PC-9 (cell line): ENCODE results near the gene UBE2R2. TPM values are rescaled to one million over a fixed set of nuclear protein-coding genes. Genes with fewer than 3 reads are reported as not detected.
"Not testable (repeated sequence)": the region's sequence is repeated elsewhere in the genome, so short reads cannot be mapped to it uniquely, and the experiment has no call there.

Source experiments
- BruUV-seq: library from RNA; stranded (reverse); fragments of 400-500 nt; replicated peaks from 2 replicates; lab custom pipeline; 2021; lab: Mats Ljungman, UMichigan
- CTCF ChIA-PET: fragments of 300-600 bp; sonication (Branson Sonifier 250); formaldehyde crosslinking; loops from one replicate; lab custom pipeline; 2022; ENCODE audit warnings: antibody characterized with exemption; lab: Charles Lee
- POLR2A ChIA-PET: fragments of 300-600 bp; sonication (Branson Sonifier 250); formaldehyde crosslinking; loops from one replicate; lab custom pipeline; 2022; ENCODE audit warnings: antibody characterized with exemption; ENCODE audit not compliant: unreplicated experiment; lab: Charles Lee
- DNase-seq, 2 experiments: peaks; one replicate each; pipeline versions ENCODE4 v3.0.0 to v3.0.0-alpha.2; 2015 to 2022; ENCODE audit warnings: mixed read lengths in 1 of 2
- H2AFZ ChIP-seq: fragments of 200-600 bp; sonication (generic); 2 replicates; pipeline ENCODE4 v1.8.1; 2017; ENCODE audit warnings: antibody characterized with exemption
- H3F3A ChIP-seq: fragments of 200-600 bp; sonication (generic); 2 replicates; pipeline ENCODE4 v1.8.1; 2017; ENCODE audit warnings: antibody characterized with exemption, mild to moderate bottlenecking, low read depth; ENCODE audit not compliant: insufficient read depth
- H3K27ac ChIP-seq: fragments of 200-600 bp; sonication (generic); 2 replicates; pipeline ENCODE4 v1.6.1; 2016; ENCODE audit warnings: mixed run types
- H3K27me3 ChIP-seq: fragments of 200-600 bp; sonication (generic); 2 replicates; pipeline ENCODE4 v1.6.1; 2016; ENCODE audit warnings: low read depth, mixed run types; ENCODE audit not compliant: insufficient read depth
- H3K36me3 ChIP-seq: fragments of 200-600 bp; sonication (generic); 2 replicates; pipeline ENCODE4 v1.6.1; 2016; ENCODE audit warnings: low read depth, mixed run types
- H3K4me1 ChIP-seq: fragments of 200-600 bp; sonication (generic); replicated peaks from 2 replicates; pipeline ENCODE4 v1.6.1; 2016; ENCODE audit warnings: mixed run types; ENCODE audit not compliant: insufficient read depth
- H3K4me2 ChIP-seq: fragments of 200-600 bp; sonication (generic); 2 replicates; pipeline ENCODE4 v1.6.1; 2017; ENCODE audit warnings: mixed run types
- H3K4me3 ChIP-seq: fragments of 200-600 bp; sonication (generic); 2 replicates; pipeline ENCODE4 v1.6.1; 2016; ENCODE audit warnings: mixed run types
- H3K79me2 ChIP-seq: fragments of 200-600 bp; sonication (generic); 2 replicates; pipeline ENCODE4 v1.6.1; 2017; ENCODE audit warnings: low read depth, mixed run types
- H3K9me2 ChIP-seq: fragments of 200-600 bp; sonication (generic); 2 replicates; pipeline ENCODE4 v1.8.1; 2017; ENCODE audit warnings: mild to moderate bottlenecking; ENCODE audit not compliant: insufficient read depth
- H3K9me3 ChIP-seq: fragments of 200-600 bp; sonication (generic); 2 replicates; pipeline ENCODE4 v1.8.1; 2016; ENCODE audit warnings: low read depth; ENCODE audit not compliant: insufficient read depth
- H4K20me1 ChIP-seq: fragments of 200-600 bp; sonication (generic); 2 replicates; pipeline ENCODE4 v1.8.1; 2017; ENCODE audit not compliant: insufficient read depth
- EZH2 ChIP-seq: fragments of 200-600 bp; sonication (generic); IDR thresholded peaks from 2 replicates; pipeline ENCODE4 v1.8.0; 2017; ENCODE audit warnings: antibody characterized with exemption, low read depth
- intact Hi-C: fragments of 100-400 bp; cut with micrococcal nuclease; formaldehyde crosslinking; loops from one replicate; pipeline ENCODE4 v1.10.0; 2022; ENCODE audit not compliant: unreplicated experiment
- total RNA-seq: library from RNA; stranded (reverse); gene quantifications from 2 replicates; pipeline ENCODE4 v1.2.3, GENCODE V29; 2021
- TF ChIP-seq, protein P1 (sequence below): fragments of 200-600 bp; sonication (generic); conservative IDR thresholded peaks from 2 replicates; pipeline ENCODE4 v1.6.1; 2017; ENCODE audit warnings: mixed run types, antibody characterized with exemption, mild to moderate bottlenecking, moderate library complexity

UBE2R2 gene
- total RNA-seq, 1 experiment from 2014 or later, result 38.9 TPM

DNA sequence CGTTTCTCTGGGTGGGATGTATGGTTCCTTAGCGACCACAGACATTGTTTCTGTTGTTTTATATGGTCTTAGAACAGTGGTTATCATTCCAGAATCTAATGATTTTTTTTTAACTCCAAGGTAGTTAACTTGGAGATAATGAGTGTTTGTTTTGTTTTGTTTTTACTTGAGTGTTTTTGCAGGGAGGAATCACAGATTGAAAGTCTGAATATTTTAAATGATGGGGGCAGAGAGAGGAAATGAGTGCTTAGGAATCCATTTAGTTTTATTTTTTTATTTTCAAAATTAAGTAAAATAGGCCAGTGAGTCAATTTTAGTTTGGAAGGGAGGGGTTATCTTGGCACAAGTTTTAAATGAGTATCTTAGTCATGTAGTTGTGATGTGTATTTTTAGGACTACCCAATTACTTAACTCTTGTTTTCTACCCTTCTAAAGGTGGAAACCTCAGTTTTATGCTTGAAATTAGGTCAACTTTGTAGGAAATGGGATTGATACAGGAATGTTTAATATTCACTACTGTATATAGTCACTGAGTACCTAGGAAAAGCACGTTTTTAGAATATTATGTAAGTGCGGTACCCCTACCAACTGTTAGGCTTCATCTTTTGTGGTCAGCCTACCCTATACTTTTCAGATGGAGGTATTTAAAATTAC lies 2.0 kb downstream of the UBE2R2 start:
- peaks cover 27% of the 10 kb centered on the region for H3F3A ChIP-seq
- TF ChIP-seq EZH2, result no peak
- TF ChIP-seq, protein P1, sequence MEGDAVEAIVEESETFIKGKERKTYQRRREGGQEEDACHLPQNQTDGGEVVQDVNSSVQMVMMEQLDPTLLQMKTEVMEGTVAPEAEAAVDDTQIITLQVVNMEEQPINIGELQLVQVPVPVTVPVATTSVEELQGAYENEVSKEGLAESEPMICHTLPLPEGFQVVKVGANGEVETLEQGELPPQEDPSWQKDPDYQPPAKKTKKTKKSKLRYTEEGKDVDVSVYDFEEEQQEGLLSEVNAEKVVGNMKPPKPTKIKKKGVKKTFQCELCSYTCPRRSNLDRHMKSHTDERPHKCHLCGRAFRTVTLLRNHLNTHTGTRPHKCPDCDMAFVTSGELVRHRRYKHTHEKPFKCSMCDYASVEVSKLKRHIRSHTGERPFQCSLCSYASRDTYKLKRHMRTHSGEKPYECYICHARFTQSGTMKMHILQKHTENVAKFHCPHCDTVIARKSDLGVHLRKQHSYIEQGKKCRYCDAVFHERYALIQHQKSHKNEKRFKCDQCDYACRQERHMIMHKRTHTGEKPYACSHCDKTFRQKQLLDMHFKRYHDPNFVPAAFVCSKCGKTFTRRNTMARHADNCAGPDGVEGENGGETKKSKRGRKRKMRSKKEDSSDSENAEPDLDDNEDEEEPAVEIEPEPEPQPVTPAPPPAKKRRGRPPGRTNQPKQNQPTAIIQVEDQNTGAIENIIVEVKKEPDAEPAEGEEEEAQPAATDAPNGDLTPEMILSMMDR, result no peak
- H3K4me1 ChIP-seq, result peaks cover 37% of the 10 kb centered on the region
- intact Hi-C loops, result loop anchor here (5.0 to 10.0 kb wide), 2 partner anchors 33 to 584 kb away; no protein-coding TSS in a partner anchor
- peak overlapping the region; percentile 98 for H3K4me2 ChIP-seq
- no peak for DNase-seq
- no peaks in the 10 kb centered on the region for H3K9me2 ChIP-seq
- POLR2A ChIA-PET, result interaction anchor here (0.6 kb wide), 1 partner anchor 509 kb away, joined by 5 read pairs; no protein-coding TSS in a partner anchor
- peaks cover 71% of the 10 kb centered on the region for H3K79me2 ChIP-seq
- no TSS peak for BruUV-seq
- H4K20me1 ChIP-seq, result peaks cover 31% of the 10 kb centered on the region; the same call in 1 of the 2 replicates
- H3K27me3 ChIP-seq, result no peaks in the 10 kb centered on the region
- H3K9me3 ChIP-seq, result no peaks in the 10 kb centered on the region
- CTCF ChIA-PET, result no interaction called here
- H3K4me3 ChIP-seq, result peak overlapping the region; percentile 86
- no peak overlapping the region for H2AFZ ChIP-seq
- H3K27ac ChIP-seq, result peak overlapping the region; percentile 57
- H3K36me3 ChIP-seq, result no peaks in the 10 kb centered on the region

DNA sequence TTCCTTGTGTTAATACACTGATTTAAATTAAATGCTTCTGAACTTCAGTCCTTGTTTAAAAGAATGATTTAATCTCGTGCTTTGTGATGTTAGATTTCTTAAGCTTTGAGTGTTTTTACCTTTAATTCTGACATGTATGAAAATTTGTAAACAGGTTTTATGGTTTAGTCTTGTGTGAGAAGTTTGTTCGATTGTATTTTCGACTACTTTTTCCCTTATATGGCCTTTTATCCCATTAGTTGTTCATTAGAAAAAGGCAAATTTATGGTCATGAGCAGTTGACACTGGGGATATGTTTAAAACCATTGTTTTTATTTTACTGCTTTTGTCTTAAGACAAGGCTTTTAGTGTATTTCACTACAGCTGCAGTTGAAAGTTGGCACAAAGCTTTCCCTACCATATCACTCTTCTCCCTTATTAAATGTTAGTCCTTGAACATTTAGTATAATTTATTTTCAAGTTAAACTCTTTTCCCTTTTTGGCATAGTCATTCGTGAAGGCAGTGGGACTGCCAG lies 3.3 kb downstream of the UBE2R2 start:
- BruUV-seq, result no TSS peak
- DNase-seq, result no peak
- Histone ChIP-seq H3K9me3 (no peaks in the 10 kb centered on the region), H3K4me2 (peak overlapping the region; percentile 98), H3K9me2 (no peaks in the 10 kb centered on the region), H3K4me1 (peaks cover 24% of the 10 kb centered on the region), H3K4me3 (peak overlapping the region; percentile 86; the same call in 1 of the 2 replicates), H4K20me1 (peaks cover 33% of the 10 kb centered on the region; the same call in 1 of the 2 replicates), H3K27ac (no peak overlapping the region), H2AFZ (no peak overlapping the region), H3K79me2 (peaks cover 85% of the 10 kb centered on the region), H3K27me3 (no peaks in the 10 kb centered on the region), H3F3A (peaks cover 19% of the 10 kb centered on the region; the same call in 1 of the 2 replicates), H3K36me3 (no peaks in the 10 kb centered on the region)
- intact Hi-C loops, result no loop called here
- ChIA-PET CTCF (no interaction called here), POLR2A (no interaction called here)
- no peak for TF ChIP-seq EZH2
- TF ChIP-seq, protein P1, result no peak

DNA sequence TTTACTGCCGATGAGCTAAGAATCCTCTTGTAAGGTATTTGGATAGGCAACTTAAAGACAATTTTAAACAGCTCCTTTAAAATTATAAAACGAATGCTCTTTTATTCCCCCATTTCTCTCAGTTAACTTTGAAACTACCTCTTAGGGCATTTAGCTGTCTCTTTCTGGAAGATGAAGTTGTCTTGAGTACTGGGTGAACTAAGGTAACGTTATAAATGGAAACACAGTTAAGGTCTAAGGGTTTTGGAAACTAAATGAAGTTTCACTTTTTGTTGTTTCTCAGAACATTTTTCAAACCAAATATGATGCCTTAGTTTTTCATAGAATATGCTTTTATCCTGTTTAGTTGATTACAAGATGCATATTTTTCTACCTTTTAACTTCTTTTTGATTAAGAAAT lies 6.8 kb downstream of the UBE2R2 start:
- DNase-seq, result no peak
- no TSS peak for BruUV-seq
- Histone ChIP-seq H3K27me3 (no peaks in the 10 kb centered on the region), H3K79me2 (peaks cover 93% of the 10 kb centered on the region), H3K27ac (no peak overlapping the region), H4K20me1 (peaks cover 41% of the 10 kb centered on the region), H2AFZ (no peak overlapping the region), H3K4me1 (peaks cover 12% of the 10 kb centered on the region), H3K9me3 (no peaks in the 10 kb centered on the region), H3K4me2 (no peak overlapping the region), H3F3A (peaks cover 7% of the 10 kb centered on the region; the same call in 1 of the 2 replicates), H3K36me3 (no peaks in the 10 kb centered on the region), H3K9me2 (no peaks in the 10 kb centered on the region), H3K4me3 (no peak overlapping the region)
- ChIA-PET CTCF (no interaction called here), POLR2A (no interaction called here)
- intact Hi-C loops, result no loop called here
- TF ChIP-seq EZH2, result no peak
- TF ChIP-seq, protein P1, result no peak

DNA sequence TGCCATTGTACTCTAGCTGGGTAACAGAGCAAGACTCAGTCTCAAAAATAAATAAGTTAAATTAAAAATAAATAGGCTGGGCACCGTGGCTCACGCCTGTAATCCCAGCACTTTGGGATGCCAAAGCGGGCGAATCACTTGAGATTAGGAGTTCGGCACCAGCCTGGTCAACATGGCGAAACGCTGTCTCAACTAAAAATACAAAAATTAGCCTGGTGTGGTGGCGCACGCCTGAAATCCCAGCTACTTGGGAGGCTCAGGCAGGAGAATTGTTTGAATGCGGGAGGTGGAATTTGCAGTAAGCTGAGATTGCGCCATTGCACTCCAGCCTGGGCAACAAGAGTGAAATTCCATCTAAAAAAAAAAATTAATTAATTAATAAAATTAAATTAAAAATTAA lies 10.3 kb downstream of the UBE2R2 start:
- H3K27ac ChIP-seq, H2AFZ ChIP-seq, POLR2A ChIA-PET, H3K4me1 ChIP-seq, intact Hi-C loops, DNase-seq, H3K9me2 ChIP-seq, H3K9me3 ChIP-seq, H3K36me3 ChIP-seq, CTCF ChIA-PET, H3K4me3 ChIP-seq, BruUV-seq, H3K4me2 ChIP-seq, H3K27me3 ChIP-seq, H3F3A ChIP-seq: not testable (repeated sequence)
- Histone ChIP-seq H3K79me2 (peaks cover 91% of the 10 kb centered on the region), H4K20me1 (peaks cover 29% of the 10 kb centered on the region)

DNA sequence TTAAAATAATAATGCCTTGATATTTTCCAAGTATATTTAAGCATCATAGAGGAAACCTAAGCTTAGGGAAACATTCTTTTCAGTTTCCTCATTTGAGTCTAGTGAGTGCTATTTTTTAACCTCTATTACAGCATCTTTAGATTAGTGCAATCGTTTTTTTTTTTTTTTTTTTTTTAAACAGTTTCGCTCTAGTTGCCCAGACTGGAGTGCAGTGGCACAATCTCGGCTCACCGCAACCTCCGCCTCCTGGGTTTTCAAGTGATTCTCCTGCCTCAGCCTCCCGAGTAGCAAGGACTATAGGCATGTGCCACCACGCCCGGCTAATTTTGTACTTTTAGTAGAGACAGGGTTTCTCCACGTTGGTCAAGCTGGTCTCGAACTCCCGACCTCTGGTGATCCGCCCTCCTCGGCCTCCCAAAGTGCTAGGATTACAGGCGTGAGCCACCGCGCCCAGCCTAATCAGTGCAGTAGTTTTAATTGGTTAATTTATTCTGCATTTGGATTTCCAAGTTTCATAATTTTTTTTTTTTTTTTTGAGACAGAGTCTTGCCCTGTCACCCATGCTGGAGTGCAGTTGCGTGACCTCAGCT lies 12.8 kb downstream of the UBE2R2 start:
- H3K9me2 ChIP-seq, H3K9me3 ChIP-seq, H3K36me3 ChIP-seq, H3K27me3 ChIP-seq, H3F3A ChIP-seq, H2AFZ ChIP-seq, H3K4me2 ChIP-seq, DNase-seq, intact Hi-C loops, H3K4me1 ChIP-seq, H3K4me3 ChIP-seq, BruUV-seq, CTCF ChIA-PET, H3K27ac ChIP-seq: not testable (repeated sequence)
- H4K20me1 ChIP-seq, result peaks cover 25% of the 10 kb centered on the region
- POLR2A ChIA-PET, result interaction anchor here (0.6 kb wide), 1 partner anchor 111 kb away, joined by 8 read pairs; no protein-coding TSS in a partner anchor
- peaks cover 90% of the 10 kb centered on the region for H3K79me2 ChIP-seq
